Sigmoid colon (tissue), 4 donors: ENCODE data around the gene KIF21A.

Source experiments
- CTCF ChIP-seq, 4 experiments: fragments of 450-650 bp in 3 of 4; fragments of 200-600 bp in 1 of 4; IDR thresholded peaks; one replicate each; pipeline ENCODE4 v1.5.1; 2016 to 2019; ENCODE audit warnings: antibody characterized with exemption in 4 of 4, mild to moderate bottlenecking in 3 of 4, moderate library complexity in 2 of 4
- EP300 ChIP-seq, 4 donors: sonication (generic); formaldehyde crosslinking; IDR thresholded peaks; one replicate each; pipeline ENCODE4 v1.6.1; 2017; ENCODE audit warnings: antibody characterized with exemption in 4 of 4
- POLR2A ChIP-seq, 2 donors: fragments of 450-650 bp; IDR thresholded peaks; one replicate each; pipeline ENCODE4 v1.6.1; 2016; ENCODE audit warnings: antibody characterized with exemption in 2 of 2, mild to moderate bottlenecking in 2 of 2, moderate library complexity in 2 of 2
- POLR2AphosphoS5 ChIP-seq, 4 donors: sonication (generic); formaldehyde crosslinking; IDR thresholded peaks; one replicate each; pipeline ENCODE4 v1.6.1; 2017; ENCODE audit warnings: antibody characterized with exemption in 4 of 4

DNA sequence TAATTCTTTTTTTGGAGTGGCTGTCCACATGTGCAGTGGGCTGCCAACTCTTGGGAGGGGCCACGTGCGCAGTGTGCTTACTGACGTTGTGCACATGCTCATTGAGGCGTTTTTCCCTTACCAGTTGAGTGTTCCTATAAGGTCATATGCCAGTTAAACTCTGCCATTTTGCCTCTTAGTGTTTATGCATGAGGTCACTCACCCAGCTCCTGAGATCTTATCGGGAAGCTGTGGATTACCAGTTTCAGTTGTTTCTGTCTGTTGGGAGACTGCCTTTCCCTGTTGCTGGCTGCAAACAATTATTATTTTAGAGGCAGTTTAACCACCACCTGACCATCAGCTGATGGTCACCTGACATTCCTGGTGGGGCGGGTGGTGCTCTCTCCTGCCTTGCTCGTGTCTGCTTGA, 16.1 kb upstream of the KIF21A start:
- no peak for TF ChIP-seq CTCF (IDR thresholded peaks at IDR 0.05)
- TF ChIP-seq POLR2AphosphoS5 (IDR thresholded peaks at IDR 0.05), result no peak
- TF ChIP-seq POLR2A (IDR thresholded peaks at IDR 0.05), result no peak
- TF ChIP-seq EP300 (IDR thresholded peaks at IDR 0.05), result no peak
